ENCODE measurements around the gene RALGAPA2.

DNA sequence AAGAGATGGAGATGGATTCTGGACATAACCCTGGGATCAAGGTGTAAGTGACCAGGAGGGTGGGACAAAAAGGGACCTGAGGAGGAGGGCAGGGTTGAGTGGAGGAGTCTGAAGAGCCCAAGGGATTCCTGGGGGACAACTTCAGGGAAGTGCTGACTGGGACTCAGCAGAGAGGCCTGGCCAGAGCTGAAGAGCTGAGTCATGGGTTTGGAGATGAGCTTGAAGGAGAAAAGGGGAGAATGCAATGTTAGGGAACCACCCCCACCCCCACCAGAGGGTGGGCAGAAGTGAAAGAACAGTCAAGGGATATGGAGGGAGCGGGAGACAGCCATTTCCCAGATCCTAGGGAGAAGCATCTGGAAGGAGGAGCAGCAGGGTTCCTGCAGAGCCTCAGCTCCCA lies 289.3 kb downstream of the RALGAPA2 start:
- TF ChIP-seq, protein P1, sequence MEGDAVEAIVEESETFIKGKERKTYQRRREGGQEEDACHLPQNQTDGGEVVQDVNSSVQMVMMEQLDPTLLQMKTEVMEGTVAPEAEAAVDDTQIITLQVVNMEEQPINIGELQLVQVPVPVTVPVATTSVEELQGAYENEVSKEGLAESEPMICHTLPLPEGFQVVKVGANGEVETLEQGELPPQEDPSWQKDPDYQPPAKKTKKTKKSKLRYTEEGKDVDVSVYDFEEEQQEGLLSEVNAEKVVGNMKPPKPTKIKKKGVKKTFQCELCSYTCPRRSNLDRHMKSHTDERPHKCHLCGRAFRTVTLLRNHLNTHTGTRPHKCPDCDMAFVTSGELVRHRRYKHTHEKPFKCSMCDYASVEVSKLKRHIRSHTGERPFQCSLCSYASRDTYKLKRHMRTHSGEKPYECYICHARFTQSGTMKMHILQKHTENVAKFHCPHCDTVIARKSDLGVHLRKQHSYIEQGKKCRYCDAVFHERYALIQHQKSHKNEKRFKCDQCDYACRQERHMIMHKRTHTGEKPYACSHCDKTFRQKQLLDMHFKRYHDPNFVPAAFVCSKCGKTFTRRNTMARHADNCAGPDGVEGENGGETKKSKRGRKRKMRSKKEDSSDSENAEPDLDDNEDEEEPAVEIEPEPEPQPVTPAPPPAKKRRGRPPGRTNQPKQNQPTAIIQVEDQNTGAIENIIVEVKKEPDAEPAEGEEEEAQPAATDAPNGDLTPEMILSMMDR (IDR thresholded peaks at IDR 0.05) = no peak
- no peak for TF ChIP-seq ZFX (IDR thresholded peaks at IDR 0.05; ENCODE audit: borderline replicate concordance)
